Astrocyte of the cerebellum (primary cell): ENCODE measurements around the gene ZBED4.

ENCODE experiments used
- DNase-seq: peaks from one replicate; pipeline ENCODE4 v3.0.0-alpha.2; 2011; ENCODE audit warnings: low read depth
- H3K4me3 ChIP-seq: 2 replicates; pipeline ENCODE4 v1.5.1; 2011; ENCODE audit warnings: mild to moderate bottlenecking, low read depth, low read length, moderate library complexity
- CTCF ChIP-seq: IDR thresholded peaks from 2 replicates; pipeline ENCODE4 v1.5.1; 2012; ENCODE audit warnings: low read length, low read depth, moderate library complexity, mild to moderate bottlenecking; ENCODE audit errors: missing control alignments
- in situ Hi-C: cut with HindIII; loops from 2 replicates; pipeline ENCODE4 v1.10.0; 2017; ENCODE audit warnings: low sequenced_read_pairs

ZBED4 gene

DNA sequence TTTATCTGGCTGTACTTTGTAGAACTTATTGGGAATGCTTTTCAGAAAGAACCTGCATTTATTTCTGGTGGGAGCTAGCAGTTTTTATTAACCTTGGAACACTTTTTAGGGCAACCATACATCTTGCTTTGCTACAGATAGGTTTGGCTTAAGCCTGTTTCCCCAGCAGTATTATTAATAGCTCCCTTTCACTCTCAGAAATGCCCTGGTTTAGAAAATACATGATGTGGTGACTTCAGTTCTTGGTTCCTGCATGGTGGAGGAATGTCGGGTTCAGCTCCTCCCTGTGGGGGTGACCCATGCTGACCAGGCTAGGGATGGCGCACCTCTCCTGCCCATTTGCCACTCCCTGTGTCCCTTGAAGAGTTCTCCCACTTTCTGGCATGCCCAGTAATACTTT lies 28.2 kb downstream of the ZBED4 start:
- TF ChIP-seq CTCF, result no peak
- in situ Hi-C loops, result no loop called here
- DNase-seq, result no peak
- no peak overlapping the region for H3K4me3 ChIP-seq

DNA sequence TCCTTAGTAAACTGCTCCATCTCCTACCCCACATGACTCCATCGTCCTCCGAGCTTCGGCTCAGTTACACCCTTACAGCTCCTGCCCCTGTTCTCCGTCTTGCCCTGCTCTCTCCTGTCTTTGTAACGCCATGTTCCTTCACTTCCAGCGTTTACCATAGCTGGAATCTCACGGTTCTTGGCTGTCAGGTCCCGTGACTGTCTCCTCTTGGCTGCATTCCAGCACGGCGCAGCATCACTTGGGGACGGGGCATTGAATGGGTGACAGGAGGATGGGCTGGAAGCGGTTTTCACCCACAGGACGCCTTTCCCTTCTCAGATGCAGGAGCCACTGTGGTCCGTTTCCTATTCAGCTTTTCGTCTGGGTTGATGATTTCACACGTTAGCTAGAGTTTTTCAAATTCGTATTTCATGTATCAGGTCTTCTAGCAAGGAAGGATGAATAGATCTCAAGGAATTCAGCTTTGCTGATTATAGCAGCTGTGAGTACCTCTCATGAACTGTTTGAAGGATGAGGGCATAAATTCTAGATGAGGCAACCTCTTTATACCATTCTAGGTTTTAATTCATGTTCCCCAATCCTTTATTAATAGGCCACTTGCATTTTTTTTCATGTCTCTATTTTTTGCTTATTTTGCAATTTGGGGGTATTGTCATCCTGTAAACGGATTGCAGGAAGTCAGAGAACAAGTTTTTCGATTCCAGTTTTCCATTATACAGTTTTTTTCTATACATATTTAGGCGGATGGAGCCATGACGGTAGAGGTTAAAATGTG lies 29.1 kb downstream of the ZBED4 start:
- in situ Hi-C loops, result no loop called here
- DNase-seq, result no peak
- no peak overlapping the region for H3K4me3 ChIP-seq
- TF ChIP-seq CTCF, result no peak

GRCh38 chr22:49883294-49883640 lies 29.6 kb downstream of the ZBED4 start:
- H3K4me3 ChIP-seq, result no peak overlapping the region
- DNase-seq, result no peak
- TF ChIP-seq CTCF, result no peak
- in situ Hi-C loops, result no loop called here

DNA sequence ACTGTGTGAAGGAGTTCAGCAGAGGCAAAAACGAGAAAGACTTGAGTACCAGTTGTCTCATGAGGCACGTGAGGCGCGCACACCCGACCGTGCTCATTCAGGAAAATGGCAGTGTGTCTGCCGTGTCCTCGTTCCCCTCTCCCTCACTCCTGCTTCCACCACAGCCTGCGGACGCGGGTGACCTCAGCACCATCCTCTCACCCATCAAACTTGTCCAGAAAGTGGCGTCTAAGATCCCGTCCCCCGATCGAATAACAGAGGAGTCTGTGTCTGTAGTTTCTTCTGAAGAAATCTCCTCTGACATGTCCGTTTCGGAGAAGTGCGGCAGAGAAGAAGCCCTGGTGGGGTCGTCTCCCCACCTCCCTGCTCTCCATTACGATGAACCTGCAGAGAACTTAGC lies 30.4 kb downstream of the ZBED4 start:
- no peak for DNase-seq
- no peak for TF ChIP-seq CTCF
- H3K4me3 ChIP-seq, result no peak overlapping the region
- in situ Hi-C loops, result no loop called here

GRCh38 chr22:49884503-49885260 lies 31.0 kb downstream of the ZBED4 start:
- TF ChIP-seq CTCF, result no peak
- in situ Hi-C loops, result no loop called here

DNA sequence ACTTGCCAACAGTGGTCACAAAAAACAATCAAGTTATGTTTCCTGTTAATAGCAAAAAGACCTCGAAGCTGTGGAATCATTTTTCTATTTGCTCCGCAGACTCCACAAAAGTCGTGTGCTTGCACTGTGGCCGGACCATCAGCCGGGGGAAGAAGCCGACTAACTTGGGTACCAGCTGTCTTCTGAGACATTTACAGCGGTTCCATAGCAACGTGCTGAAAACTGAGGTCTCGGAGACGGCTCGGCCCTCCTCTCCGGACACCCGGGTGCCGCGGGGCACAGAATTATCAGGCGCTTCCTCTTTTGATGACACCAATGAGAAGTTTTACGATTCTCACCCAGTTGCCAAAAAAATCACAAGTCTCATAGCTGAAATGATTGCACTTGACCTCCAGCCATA lies 31.6 kb downstream of the ZBED4 start:
- in situ Hi-C loops, result no loop called here
- no peak overlapping the region for H3K4me3 ChIP-seq
- TF ChIP-seq CTCF, result no peak
- no peak for DNase-seq

More at GRCh38 chr22:49884503-49885260, 31.0 kb downstream of the ZBED4 start:
- no peak overlapping the region for H3K4me3 ChIP-seq
- DNase-seq, result no peak
